Nucleus accumbens (tissue), 56 donors: ENCODE measurements around the gene DYSF.
"Not testable (repeated sequence)": the region's sequence is repeated elsewhere in the genome, so short reads cannot be mapped to it uniquely, and the experiment has no call there.

Experiments
- DNase-seq, 56 donors: peaks; one replicate each; lab custom pipeline; 2025; lab: John Stamatoyannopoulos, UW

The DYSF gene

GRCh38 chr2:71453404-71454220 is at the start of gene DYSF:
DYSF (plus strand) TSS chr2:71453561.
- DNase-seq = peak in 15 of 56 donors; percentile 15 to 71 (median 39)

- no peak for DNase-seq
These were observed 43.8 kb upstream of the DYSF start for GRCh38 chr2:71409611-71410010.

- DNase-seq = no peak
These were observed 42.7 kb upstream of the DYSF start for GRCh38 chr2:71410696-71411095.

GRCh38 chr2:71416866-71417265 is 36.5 kb upstream of the DYSF start:
- not testable (repeated sequence) for DNase-seq

GRCh38 chr2:71417300-71418202 is 35.8 kb upstream of the DYSF start:
- DNase-seq = no peak

GRCh38 chr2:71419145-71419544 is 34.2 kb upstream of the DYSF start:
- DNase-seq = no peak

- no peak for DNase-seq
These were observed 33.4 kb upstream of the DYSF start for GRCh38 chr2:71419976-71420375.

- DNase-seq = no peak
These were observed 30.6 kb upstream of the DYSF start for GRCh38 chr2:71422786-71423185.

- DNase-seq = no peak
These were observed 29.4 kb upstream of the DYSF start for GRCh38 chr2:71423817-71424420.

GRCh38 chr2:71426721-71427120 is 26.6 kb upstream of the DYSF start:
- no peak for DNase-seq

- no peak for DNase-seq
These were observed 24.6 kb upstream of the DYSF start for GRCh38 chr2:71428472-71429383.

- not testable (repeated sequence) for DNase-seq
These were observed 8.2 kb upstream of the DYSF start for GRCh38 chr2:71445142-71445541.

- DNase-seq = no peak
These were observed 6.9 kb upstream of the DYSF start for GRCh38 chr2:71446505-71446904.

GRCh38 chr2:71449343-71449742 is 4.0 kb upstream of the DYSF start:
- DNase-seq = no peak

GRCh38 chr2:71451705-71452104 is 1.7 kb upstream of the DYSF start:
- no peak for DNase-seq

GRCh38 chr2:71452565-71452964 is 796 bp upstream of the DYSF start:
- DNase-seq = no peak

- no peak for DNase-seq
These were observed 1.1 kb downstream of the DYSF start for GRCh38 chr2:71454221-71455010.

- no peak for DNase-seq
These were observed 1.8 kb downstream of the DYSF start for GRCh38 chr2:71455011-71455740.
